ENCODE data around the gene SPEM3.
"Not testable (repeated sequence)": the region's sequence is repeated elsewhere in the genome, so short reads cannot be mapped to it uniquely, and the experiment has no call there.

SPEM3 gene

DNA sequence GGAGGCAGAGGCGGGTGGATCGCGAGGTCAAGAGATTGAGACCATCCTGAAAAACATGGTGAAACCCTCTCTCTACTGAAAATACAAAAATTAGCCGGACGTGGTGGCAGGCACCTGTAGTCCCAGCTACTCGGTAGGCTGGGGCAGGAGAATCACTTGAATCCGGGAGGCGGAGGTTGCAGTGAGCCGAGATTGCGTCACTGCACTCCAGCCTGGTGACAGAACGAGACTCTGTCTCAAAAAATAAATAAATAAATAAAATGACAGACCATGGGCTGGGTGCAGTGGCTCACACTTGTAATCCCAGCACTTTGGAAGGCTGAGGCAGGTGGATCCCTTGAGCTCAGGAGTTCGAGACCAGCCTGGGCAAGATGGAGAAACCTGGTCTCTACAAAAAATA lies 41.2 kb downstream of the SPEM3 start:
- H3K4me3 ChIP-seq (ENCODE audit: insufficient read depth, low read depth, low read length, poor library complexity, severe bottlenecking); H3K27me3 ChIP-seq (replicated peaks; ENCODE audit: control insufficient read depth, insufficient read depth, low read length, poor library complexity, severe bottlenecking); H3K4me1 ChIP-seq (ENCODE audit: control insufficient read depth, insufficient read depth, low read length, poor library complexity, severe bottlenecking); H3K27ac ChIP-seq (ENCODE audit: insufficient read depth, low read length, poor library complexity, severe bottlenecking); H3K9me3 ChIP-seq (ENCODE audit: control insufficient read depth, low read length); DNase-seq: not testable (repeated sequence)
- H3K36me3 ChIP-seq (ENCODE audit: control insufficient read depth, insufficient read depth, low read length) = peaks cover 22% of the 10 kb centered on the region

DNA sequence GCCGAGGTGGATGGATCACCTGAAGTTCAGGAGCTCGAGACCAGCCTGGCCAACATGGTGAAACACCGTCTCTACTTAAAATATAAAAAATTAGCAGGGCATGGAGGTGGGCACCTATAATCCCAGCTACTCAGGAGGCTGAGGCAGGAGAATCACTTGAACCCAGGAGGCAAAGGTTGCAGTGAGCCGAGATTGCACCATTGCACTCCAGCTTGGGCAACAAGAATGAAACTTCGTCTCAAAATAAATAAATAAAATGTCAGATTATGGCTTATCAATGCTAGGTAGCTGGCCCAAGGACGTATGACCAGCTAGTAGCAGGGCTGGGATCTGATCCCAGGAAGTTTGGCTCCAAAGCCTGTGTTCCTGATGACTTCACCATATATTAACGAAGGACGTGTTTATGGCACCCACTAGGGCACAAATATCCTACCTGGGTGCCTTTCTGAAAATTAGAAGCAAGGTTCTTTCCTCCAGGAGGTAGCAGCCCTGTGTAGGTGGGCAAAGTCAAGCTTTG lies 41.9 kb downstream of the SPEM3 start:
- not testable (repeated sequence) for H3K27me3 ChIP-seq (replicated peaks; ENCODE audit: control insufficient read depth, insufficient read depth, low read length, poor library complexity, severe bottlenecking)

DNA sequence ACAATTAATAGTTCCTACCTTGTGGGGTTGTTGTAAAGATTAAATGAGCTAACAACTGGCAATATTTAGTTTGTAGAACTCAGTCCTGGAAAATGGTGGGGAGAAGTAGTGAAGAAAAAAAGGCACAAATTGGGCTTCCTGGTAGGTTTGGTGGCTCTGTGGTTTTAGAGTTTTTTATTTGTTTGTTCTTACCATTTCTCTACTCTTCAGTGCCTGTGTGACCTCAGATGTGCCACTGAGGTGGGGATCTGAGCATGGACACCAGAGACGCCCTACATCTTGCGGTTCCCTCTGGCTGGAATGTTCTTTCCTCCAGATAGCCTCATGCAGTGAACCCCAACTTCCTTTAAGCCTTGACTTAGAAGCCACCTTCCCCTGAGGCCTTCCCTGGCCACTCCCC lies 43.1 kb downstream of the SPEM3 start:
- no peaks in the 10 kb centered on the region for H3K4me1 ChIP-seq (ENCODE audit: control insufficient read depth, insufficient read depth, low read length, poor library complexity, severe bottlenecking)
- no peak for DNase-seq
- no peaks in the 10 kb centered on the region for H3K9me3 ChIP-seq (ENCODE audit: control insufficient read depth, low read length)
- peaks cover 6% of the 10 kb centered on the region for H3K36me3 ChIP-seq (ENCODE audit: control insufficient read depth, insufficient read depth, low read length)
- no peak overlapping the region for H3K27ac ChIP-seq (ENCODE audit: insufficient read depth, low read length, poor library complexity, severe bottlenecking)
- no peaks in the 10 kb centered on the region for H3K27me3 ChIP-seq (replicated peaks; ENCODE audit: control insufficient read depth, insufficient read depth, low read length, poor library complexity, severe bottlenecking)
- no peak overlapping the region for H3K4me3 ChIP-seq (ENCODE audit: insufficient read depth, low read depth, low read length, poor library complexity, severe bottlenecking)

More for the DNA sequence above, 41.9 kb downstream of the SPEM3 start:
- not testable (repeated sequence) for H3K27ac ChIP-seq (ENCODE audit: insufficient read depth, low read length, poor library complexity, severe bottlenecking); H3K4me1 ChIP-seq (ENCODE audit: control insufficient read depth, insufficient read depth, low read length, poor library complexity, severe bottlenecking); H3K9me3 ChIP-seq (ENCODE audit: control insufficient read depth, low read length); H3K4me3 ChIP-seq (ENCODE audit: insufficient read depth, low read depth, low read length, poor library complexity, severe bottlenecking); DNase-seq
- H3K36me3 ChIP-seq (ENCODE audit: control insufficient read depth, insufficient read depth, low read length) = peaks cover 18% of the 10 kb centered on the region

DNA sequence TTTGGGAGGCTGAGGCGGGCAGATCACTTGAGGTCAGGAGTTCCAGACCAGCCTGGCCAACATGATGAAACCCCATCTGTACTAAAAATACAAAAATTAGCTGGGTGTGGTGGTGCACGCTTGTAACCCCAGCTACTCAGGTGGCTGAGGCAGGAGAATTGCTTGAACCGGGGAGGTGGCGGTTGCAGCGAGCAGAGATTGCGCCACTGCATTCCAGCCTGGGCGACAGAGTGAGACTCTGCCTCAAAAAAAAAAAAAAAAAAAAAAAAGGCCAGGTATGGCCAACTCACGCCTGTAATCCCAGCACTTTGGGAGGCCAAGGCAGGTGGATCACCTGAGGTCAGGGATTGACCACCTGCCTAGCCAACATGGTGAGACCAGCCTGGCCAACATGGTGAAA lies 46.1 kb downstream of the SPEM3 start:
- H3K36me3 ChIP-seq (ENCODE audit: control insufficient read depth, insufficient read depth, low read length); H3K27ac ChIP-seq (ENCODE audit: insufficient read depth, low read length, poor library complexity, severe bottlenecking); H3K4me3 ChIP-seq (ENCODE audit: insufficient read depth, low read depth, low read length, poor library complexity, severe bottlenecking); DNase-seq; H3K27me3 ChIP-seq (replicated peaks; ENCODE audit: control insufficient read depth, insufficient read depth, low read length, poor library complexity, severe bottlenecking); H3K9me3 ChIP-seq (ENCODE audit: control insufficient read depth, low read length): not testable (repeated sequence)
- H3K4me1 ChIP-seq (ENCODE audit: control insufficient read depth, insufficient read depth, low read length, poor library complexity, severe bottlenecking) = peaks cover 11% of the 10 kb centered on the region

DNA sequence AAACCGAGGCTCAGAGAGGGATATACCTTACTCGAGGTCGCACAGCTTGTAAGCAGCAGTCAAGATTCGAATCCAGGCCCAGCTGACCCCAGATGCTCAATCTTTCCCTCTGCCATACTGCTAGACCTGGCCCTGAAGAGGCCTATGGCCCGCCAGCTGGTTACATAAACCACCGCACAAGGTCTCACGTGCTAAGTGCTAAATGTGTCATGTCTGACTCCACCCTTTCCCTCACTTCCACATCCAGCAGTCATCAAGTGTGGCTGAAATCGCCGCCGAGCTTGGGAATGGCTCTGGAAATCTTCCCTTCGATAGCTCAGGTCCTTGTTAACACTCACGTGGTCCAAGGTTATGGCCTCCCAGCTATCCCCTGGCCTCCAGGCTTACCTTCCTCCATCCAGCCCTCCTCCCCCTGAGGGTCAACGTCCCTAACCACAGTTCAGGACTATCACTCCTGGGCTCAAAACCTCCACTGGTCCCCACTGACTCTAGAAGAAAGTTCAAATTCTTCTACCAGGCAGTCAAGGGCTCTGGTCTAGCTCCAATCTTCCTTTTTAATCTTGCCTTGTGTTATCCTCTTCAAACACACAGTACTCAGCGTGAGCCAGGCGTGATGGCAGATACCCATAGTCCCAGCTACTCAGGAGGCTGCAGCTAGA lies 47.2 kb downstream of the SPEM3 start:
- Histone ChIP-seq H3K27me3 (replicated peaks; ENCODE audit: control insufficient read depth, insufficient read depth, low read length, poor library complexity, severe bottlenecking) (no peaks in the 10 kb centered on the region), H3K4me1 (ENCODE audit: control insufficient read depth, insufficient read depth, low read length, poor library complexity, severe bottlenecking) (peaks cover 19% of the 10 kb centered on the region), H3K27ac (ENCODE audit: insufficient read depth, low read length, poor library complexity, severe bottlenecking) (no peak overlapping the region), H3K4me3 (ENCODE audit: insufficient read depth, low read depth, low read length, poor library complexity, severe bottlenecking) (no peak overlapping the region), H3K36me3 (ENCODE audit: control insufficient read depth, insufficient read depth, low read length) (no peaks in the 10 kb centered on the region), H3K9me3 (ENCODE audit: control insufficient read depth, low read length) (no peaks in the 10 kb centered on the region)
- DNase-seq = no peak

DNA sequence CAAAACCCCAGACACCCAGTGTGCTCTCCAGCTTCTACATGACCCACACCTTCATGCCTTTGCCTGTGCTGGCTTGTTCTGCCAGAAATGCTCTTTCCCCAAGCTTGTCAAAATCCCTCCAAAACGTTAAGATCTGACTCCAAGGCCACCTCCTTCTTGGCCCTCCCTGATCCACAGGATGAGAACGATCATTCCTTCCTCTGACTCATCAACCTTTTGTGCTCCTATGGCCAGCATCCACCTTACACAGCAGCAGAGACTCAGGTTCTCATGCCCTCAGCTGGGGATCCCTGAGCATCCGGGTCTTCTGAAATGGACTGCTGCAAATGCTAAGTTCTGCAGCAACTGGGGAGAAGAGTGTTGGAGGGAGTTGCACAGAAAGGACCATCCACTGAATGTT lies 47.8 kb downstream of the SPEM3 start:
- Histone ChIP-seq H3K9me3 (ENCODE audit: control insufficient read depth, low read length) (no peaks in the 10 kb centered on the region), H3K4me1 (ENCODE audit: control insufficient read depth, insufficient read depth, low read length, poor library complexity, severe bottlenecking) (peaks cover 19% of the 10 kb centered on the region), H3K4me3 (ENCODE audit: insufficient read depth, low read depth, low read length, poor library complexity, severe bottlenecking) (no peak overlapping the region), H3K27me3 (replicated peaks; ENCODE audit: control insufficient read depth, insufficient read depth, low read length, poor library complexity, severe bottlenecking) (no peaks in the 10 kb centered on the region), H3K27ac (ENCODE audit: insufficient read depth, low read length, poor library complexity, severe bottlenecking) (no peak overlapping the region), H3K36me3 (ENCODE audit: control insufficient read depth, insufficient read depth, low read length) (no peaks in the 10 kb centered on the region)
- no peak for DNase-seq

DNA sequence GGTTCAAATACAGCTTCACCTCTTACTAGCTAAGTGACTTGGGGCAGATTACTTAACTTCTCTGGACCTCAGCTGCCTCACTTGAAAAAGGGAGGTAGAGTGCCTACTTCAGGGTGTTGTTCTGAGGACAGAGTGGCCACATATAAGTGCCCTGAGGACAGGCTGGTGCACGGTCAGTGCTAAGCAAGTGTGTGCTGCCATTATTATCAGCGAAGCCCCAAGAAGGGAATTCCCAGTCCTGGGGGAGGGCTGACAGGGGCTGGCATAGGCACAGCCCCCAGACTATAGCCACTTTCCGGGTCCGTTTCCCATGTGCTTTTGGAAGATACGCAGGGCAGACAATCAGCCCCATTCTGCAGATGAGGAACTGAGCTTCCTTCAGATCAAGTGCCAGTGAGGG lies 48.3 kb downstream of the SPEM3 start:
- Histone ChIP-seq H3K4me1 (ENCODE audit: control insufficient read depth, insufficient read depth, low read length, poor library complexity, severe bottlenecking) (peaks cover 19% of the 10 kb centered on the region), H3K27ac (ENCODE audit: insufficient read depth, low read length, poor library complexity, severe bottlenecking) (no peak overlapping the region), H3K27me3 (replicated peaks; ENCODE audit: control insufficient read depth, insufficient read depth, low read length, poor library complexity, severe bottlenecking) (no peaks in the 10 kb centered on the region), H3K9me3 (ENCODE audit: control insufficient read depth, low read length) (no peaks in the 10 kb centered on the region), H3K36me3 (ENCODE audit: control insufficient read depth, insufficient read depth, low read length) (no peaks in the 10 kb centered on the region), H3K4me3 (ENCODE audit: insufficient read depth, low read depth, low read length, poor library complexity, severe bottlenecking) (no peak overlapping the region)
- DNase-seq = no peak

DNA sequence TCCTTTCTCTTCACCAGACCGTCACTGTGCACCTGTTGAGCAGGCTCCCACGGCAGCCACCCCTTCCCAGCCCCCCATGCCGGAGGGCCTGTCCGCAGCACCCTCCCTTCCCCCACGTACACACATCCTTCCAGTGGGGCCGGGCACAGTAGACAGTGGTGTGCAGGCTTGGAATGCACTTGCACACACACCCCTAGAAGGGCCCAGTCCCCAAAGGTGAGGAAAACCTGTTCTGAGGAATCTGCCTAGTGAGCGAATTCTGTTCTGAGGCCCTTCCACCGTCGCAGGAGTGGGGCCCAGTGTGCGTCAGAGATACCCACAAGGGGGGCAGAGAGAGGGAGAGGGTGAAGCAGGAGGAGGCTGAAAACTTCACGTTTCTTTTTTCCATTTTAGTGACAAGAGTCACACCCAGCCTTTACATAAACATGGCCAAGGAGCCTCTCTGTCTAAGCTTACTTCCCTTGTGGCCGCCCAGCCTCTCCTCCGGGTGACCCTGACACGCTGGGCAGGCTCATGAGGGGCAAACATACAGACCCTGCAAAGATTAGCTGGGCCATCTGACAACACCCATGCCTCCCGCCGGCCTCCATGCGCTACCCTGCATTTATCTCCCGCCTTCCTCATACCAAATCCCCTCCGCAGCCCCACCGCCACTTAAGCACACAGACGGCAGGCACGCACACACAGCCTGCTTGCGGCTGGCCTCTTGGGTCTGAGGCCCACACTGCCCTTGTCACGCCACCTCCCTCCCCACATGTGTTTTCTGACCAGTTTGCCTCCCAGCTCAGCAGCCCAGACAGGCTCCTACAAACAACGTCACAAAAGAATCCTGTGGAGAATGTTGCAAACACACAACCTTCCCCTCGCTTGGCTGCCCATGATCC lies 49.0 kb downstream of the SPEM3 start:
- Histone ChIP-seq H3K36me3 (ENCODE audit: control insufficient read depth, insufficient read depth, low read length) (no peaks in the 10 kb centered on the region), H3K9me3 (ENCODE audit: control insufficient read depth, low read length) (no peaks in the 10 kb centered on the region), H3K27ac (ENCODE audit: insufficient read depth, low read length, poor library complexity, severe bottlenecking) (peak overlapping the region; percentile 99), H3K4me3 (ENCODE audit: insufficient read depth, low read depth, low read length, poor library complexity, severe bottlenecking) (peak overlapping the region; percentile 98), H3K27me3 (replicated peaks; ENCODE audit: control insufficient read depth, insufficient read depth, low read length, poor library complexity, severe bottlenecking) (no peaks in the 10 kb centered on the region), H3K4me1 (ENCODE audit: control insufficient read depth, insufficient read depth, low read length, poor library complexity, severe bottlenecking) (peaks cover 20% of the 10 kb centered on the region)
- DNase-seq = no peak

DNA sequence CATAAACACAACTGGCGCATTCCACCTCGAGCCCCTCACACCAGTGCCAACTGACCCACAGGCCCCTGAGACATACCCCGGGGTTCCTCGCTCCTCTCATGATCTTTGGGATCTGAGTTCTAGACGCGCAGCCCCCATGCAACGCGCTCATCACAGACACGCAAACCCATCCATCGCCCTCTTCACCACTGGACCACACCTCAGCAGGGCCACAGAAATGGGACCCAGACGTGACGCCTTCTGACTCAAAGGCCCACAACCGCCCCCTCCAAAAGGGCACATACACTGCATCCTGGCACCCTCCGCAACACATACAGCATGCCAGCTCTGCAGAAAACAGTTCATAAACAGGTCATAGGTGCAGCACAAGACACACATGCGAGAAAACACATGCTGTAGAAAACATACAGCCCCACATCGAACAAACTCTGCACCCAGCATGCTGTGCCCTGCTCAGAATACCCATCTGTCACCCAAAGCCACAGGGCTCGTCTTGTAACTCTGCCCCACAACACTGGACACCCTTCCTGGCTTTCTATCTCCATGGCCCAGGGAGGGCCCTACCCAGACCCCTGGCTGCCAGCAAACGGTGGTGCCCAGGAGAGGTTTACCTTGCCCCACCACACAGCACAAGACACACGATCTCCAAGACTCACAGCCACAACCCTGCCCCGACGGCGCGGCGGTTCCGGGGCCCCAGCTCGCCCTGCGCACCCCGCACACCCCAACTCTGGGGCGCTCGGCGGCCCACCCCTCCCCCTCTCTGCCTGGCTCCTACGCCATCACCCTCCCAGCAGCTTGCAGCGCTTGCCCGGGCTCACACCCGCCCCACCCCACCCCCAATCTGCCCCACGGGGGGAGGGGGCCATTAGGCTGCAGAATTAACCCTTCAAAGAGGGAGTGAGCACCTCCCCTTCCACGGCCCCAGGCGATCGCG lies 49.9 kb downstream of the SPEM3 start:
- H3K4me1 ChIP-seq (ENCODE audit: control insufficient read depth, insufficient read depth, low read length, poor library complexity, severe bottlenecking) = peaks cover 28% of the 10 kb centered on the region

More for the DNA sequence above, 49.9 kb downstream of the SPEM3 start:
- Histone ChIP-seq H3K4me3 (ENCODE audit: insufficient read depth, low read depth, low read length, poor library complexity, severe bottlenecking) (peak overlapping the region; percentile 98), H3K9me3 (ENCODE audit: control insufficient read depth, low read length) (no peaks in the 10 kb centered on the region), H3K27me3 (replicated peaks; ENCODE audit: control insufficient read depth, insufficient read depth, low read length, poor library complexity, severe bottlenecking) (no peaks in the 10 kb centered on the region), H3K36me3 (ENCODE audit: control insufficient read depth, insufficient read depth, low read length) (no peaks in the 10 kb centered on the region), H3K27ac (ENCODE audit: insufficient read depth, low read length, poor library complexity, severe bottlenecking) (peak overlapping the region; percentile 99)
- DNase-seq = peak; percentile 61 to 64 (median 64)

Data from effector memory CD4-positive, alpha-beta T cell (primary cell).